Effector memory CD4-positive, alpha-beta T cell (primary cell): ENCODE results near the gene PKIB.

Experiments
- DNase-seq, 3 donors: peaks; one replicate each; pipeline ENCODE4 v3.0.0-alpha.2; 2020
- H3K27ac ChIP-seq: 2 replicates; pipeline ENCODE4 v1.7.0; 2013; ENCODE audit warnings: mild to moderate bottlenecking, low read length, moderate library complexity; ENCODE audit not compliant: insufficient read depth, poor library complexity, severe bottlenecking
- H3K27me3 ChIP-seq: replicated peaks from 2 replicates; pipeline ENCODE4 v1.7.0; 2013; ENCODE audit warnings: mild to moderate bottlenecking, low read length; ENCODE audit not compliant: insufficient read depth, control insufficient read depth, poor library complexity, severe bottlenecking
- H3K36me3 ChIP-seq: 2 replicates; pipeline ENCODE4 v1.7.0; 2013; ENCODE audit warnings: mild to moderate bottlenecking, low read length, moderate library complexity; ENCODE audit not compliant: control insufficient read depth, insufficient read depth
- H3K4me1 ChIP-seq: 2 replicates; pipeline ENCODE4 v1.7.0; 2013; ENCODE audit warnings: low read length, mild to moderate bottlenecking; ENCODE audit not compliant: control insufficient read depth, insufficient read depth, poor library complexity, severe bottlenecking
- H3K4me3 ChIP-seq: 2 replicates; pipeline ENCODE4 v1.7.0; 2013; ENCODE audit warnings: low read length, low read depth, mild to moderate bottlenecking; ENCODE audit not compliant: insufficient read depth, poor library complexity, severe bottlenecking
- H3K9me3 ChIP-seq: 2 replicates; pipeline ENCODE4 v1.7.0; 2013; ENCODE audit warnings: mild to moderate bottlenecking, low read length, moderate library complexity; ENCODE audit not compliant: control insufficient read depth

Gene PKIB

GRCh38 chr6:122713138-122713537, 102.9 kb downstream of the PKIB start:
- Histone ChIP-seq H3K4me1 (no peaks in the 10 kb centered on the region), H3K9me3 (no peaks in the 10 kb centered on the region), H3K4me3 (no peak overlapping the region), H3K36me3 (no peaks in the 10 kb centered on the region), H3K27me3 (no peaks in the 10 kb centered on the region), H3K27ac (no peak overlapping the region)
- DNase-seq: no peak

- no peak for DNase-seq
- Histone ChIP-seq H3K9me3 (no peaks in the 10 kb centered on the region), H3K4me1 (no peaks in the 10 kb centered on the region), H3K36me3 (no peaks in the 10 kb centered on the region), H3K27ac (no peak overlapping the region), H3K4me3 (no peak overlapping the region), H3K27me3 (no peaks in the 10 kb centered on the region)
Measured at GRCh38 chr6:122714059-122714458, 103.9 kb downstream of the PKIB start.

- Histone ChIP-seq H3K27me3 (no peaks in the 10 kb centered on the region), H3K36me3 (no peaks in the 10 kb centered on the region), H3K27ac (no peak overlapping the region), H3K4me1 (no peaks in the 10 kb centered on the region), H3K9me3 (no peaks in the 10 kb centered on the region), H3K4me3 (no peak overlapping the region)
- DNase-seq: no peak
Measured at GRCh38 chr6:122715725-122716124, 105.5 kb downstream of the PKIB start.

GRCh38 chr6:122717350-122717749, 107.1 kb downstream of the PKIB start:
- no peak overlapping the region for H3K4me3 ChIP-seq
- no peak for DNase-seq
- no peaks in the 10 kb centered on the region for H3K4me1 ChIP-seq
- no peak overlapping the region for H3K27ac ChIP-seq
- no peaks in the 10 kb centered on the region for H3K27me3 ChIP-seq
- H3K9me3 ChIP-seq: no peaks in the 10 kb centered on the region
- no peaks in the 10 kb centered on the region for H3K36me3 ChIP-seq

- H3K9me3 ChIP-seq: no peaks in the 10 kb centered on the region
- no peaks in the 10 kb centered on the region for H3K4me1 ChIP-seq
- no peaks in the 10 kb centered on the region for H3K27me3 ChIP-seq
- DNase-seq: no peak
- H3K36me3 ChIP-seq: no peaks in the 10 kb centered on the region
- H3K27ac ChIP-seq: no peak overlapping the region
- no peak overlapping the region for H3K4me3 ChIP-seq
Measured at GRCh38 chr6:122718616-122719015, 108.4 kb downstream of the PKIB start.

- H3K4me3 ChIP-seq: no peak overlapping the region
- no peaks in the 10 kb centered on the region for H3K36me3 ChIP-seq
- H3K9me3 ChIP-seq: no peaks in the 10 kb centered on the region
- no peaks in the 10 kb centered on the region for H3K4me1 ChIP-seq
- DNase-seq: no peak
- no peaks in the 10 kb centered on the region for H3K27me3 ChIP-seq
- no peak overlapping the region for H3K27ac ChIP-seq
Measured at GRCh38 chr6:122719176-122719575, 109.0 kb downstream of the PKIB start.

- Histone ChIP-seq H3K9me3 (no peaks in the 10 kb centered on the region), H3K4me3 (no peak overlapping the region), H3K4me1 (no peaks in the 10 kb centered on the region), H3K27me3 (no peaks in the 10 kb centered on the region), H3K36me3 (no peaks in the 10 kb centered on the region), H3K27ac (no peak overlapping the region)
- DNase-seq: no peak
Measured at GRCh38 chr6:122722746-122723145, 112.5 kb downstream of the PKIB start.

- no peak for DNase-seq
- H3K36me3 ChIP-seq: no peaks in the 10 kb centered on the region
- H3K27me3 ChIP-seq: no peaks in the 10 kb centered on the region
Measured at GRCh38 chr6:122726649-122727048, 116.4 kb downstream of the PKIB start.

GRCh38 chr6:122727244-122727643, 117.0 kb downstream of the PKIB start:
- DNase-seq: no peak

More at GRCh38 chr6:122726649-122727048, 116.4 kb downstream of the PKIB start:
- Histone ChIP-seq H3K4me3 (no peak overlapping the region), H3K4me1 (no peaks in the 10 kb centered on the region), H3K9me3 (no peaks in the 10 kb centered on the region), H3K27ac (no peak overlapping the region)

GRCh38 chr6:122730334-122730733, 120.1 kb downstream of the PKIB start:
- Histone ChIP-seq H3K4me1 (no peaks in the 10 kb centered on the region), H3K4me3 (no peak overlapping the region), H3K36me3 (no peaks in the 10 kb centered on the region), H3K27ac (no peak overlapping the region), H3K9me3 (no peaks in the 10 kb centered on the region), H3K27me3 (no peaks in the 10 kb centered on the region)
- DNase-seq: no peak

More at GRCh38 chr6:122727244-122727643, 117.0 kb downstream of the PKIB start:
- Histone ChIP-seq H3K27me3 (no peaks in the 10 kb centered on the region), H3K4me1 (no peaks in the 10 kb centered on the region), H3K9me3 (no peaks in the 10 kb centered on the region), H3K4me3 (no peak overlapping the region), H3K36me3 (no peaks in the 10 kb centered on the region), H3K27ac (no peak overlapping the region)
